GM12864 (cell line): ENCODE data around the gene SLC1A2.

Source experiments
- DNase-seq: peaks from one replicate; pipeline ENCODE4 v3.0.0-alpha.2; 2011; ENCODE audit warnings: low read depth
- H3K4me3 ChIP-seq: 2 replicates; pipeline ENCODE4 v1.5.1; 2011; ENCODE audit warnings: mild to moderate bottlenecking, low read depth, low read length, control low read depth
- CTCF ChIP-seq: IDR thresholded peaks from 2 replicates; pipeline ENCODE4 v1.5.1; 2011; ENCODE audit warnings: low read depth, mild to moderate bottlenecking, moderate library complexity, low read length, control low read depth, inconsistent platforms; ENCODE audit errors: missing control alignments

SLC1A2 gene

GRCh38 chr11:35419184-35419829 lies at the start of gene SLC1A2:
TSS of gene SLC1A2 (minus strand) at chr11:35419558. CDS start at chr11:35418966, 592 bp downstream.
- DNase-seq: no peak
- TF ChIP-seq CTCF: no peak
- H3K4me3 ChIP-seq: peak within 1 kb of the TSS; percentile 27

GRCh38 chr11:35466058-35466457 lies 46.7 kb upstream of the SLC1A2 start:
- DNase-seq: no peak
- no peak for TF ChIP-seq CTCF
- no peak overlapping the region for H3K4me3 ChIP-seq

DNA sequence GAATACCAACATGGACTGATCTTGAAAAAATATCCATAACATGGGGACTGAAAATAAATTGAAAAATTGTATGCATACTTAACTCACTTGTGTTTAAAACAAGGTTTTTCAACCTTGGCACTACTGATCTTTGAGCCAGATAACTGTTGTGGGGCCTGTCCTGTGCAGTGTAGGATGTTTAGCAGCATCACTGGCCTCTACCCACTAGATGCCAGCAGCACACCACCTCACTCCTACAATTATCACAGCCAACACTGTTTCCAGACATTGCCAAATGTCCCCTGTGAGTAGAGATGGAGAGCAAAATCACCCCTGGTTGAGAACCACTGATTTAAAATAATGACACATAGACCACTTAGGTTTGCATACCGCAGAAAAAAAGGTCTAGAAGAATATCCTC lies 45.0 kb upstream of the SLC1A2 start:
- DNase-seq: no peak
- H3K4me3 ChIP-seq: no peak overlapping the region
- TF ChIP-seq CTCF: no peak

- DNase-seq: no peak
- no peak for TF ChIP-seq CTCF
Measured at GRCh38 chr11:35463331-35463751, 44.0 kb upstream of the SLC1A2 start.

DNA sequence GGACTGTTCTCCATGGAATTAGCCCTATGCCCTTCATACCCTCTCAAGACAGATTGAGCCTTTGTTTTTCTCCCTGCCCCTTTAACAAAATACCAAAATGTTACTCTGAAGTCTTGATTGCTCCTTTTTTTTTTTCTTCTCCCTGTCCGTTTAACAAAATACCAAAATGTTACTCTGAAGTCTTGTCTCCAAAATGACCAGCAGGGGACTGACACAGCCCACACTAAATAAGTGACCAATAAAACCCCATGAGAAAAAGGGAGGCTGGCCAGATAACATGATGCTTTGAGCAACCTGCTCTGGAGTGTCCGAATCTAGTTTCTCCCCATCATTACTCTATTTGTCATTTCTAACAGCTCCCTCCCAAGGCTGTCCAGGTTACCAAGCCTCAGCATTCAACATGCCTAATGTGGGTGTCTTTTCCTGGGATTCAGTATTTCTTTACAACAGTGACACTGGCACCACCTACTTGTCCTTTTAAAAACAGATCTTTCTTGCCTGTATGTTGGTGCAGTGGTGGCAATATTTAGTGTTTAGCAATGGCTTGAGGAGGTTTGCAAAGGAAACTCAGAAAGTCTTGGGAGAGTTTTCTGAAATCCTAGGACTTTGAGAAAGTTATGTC lies 42.7 kb upstream of the SLC1A2 start:
- no peak for DNase-seq
- H3K4me3 ChIP-seq: no peak overlapping the region
- TF ChIP-seq CTCF: no peak

More at GRCh38 chr11:35463331-35463751, 44.0 kb upstream of the SLC1A2 start:
- H3K4me3 ChIP-seq: no peak overlapping the region

DNA sequence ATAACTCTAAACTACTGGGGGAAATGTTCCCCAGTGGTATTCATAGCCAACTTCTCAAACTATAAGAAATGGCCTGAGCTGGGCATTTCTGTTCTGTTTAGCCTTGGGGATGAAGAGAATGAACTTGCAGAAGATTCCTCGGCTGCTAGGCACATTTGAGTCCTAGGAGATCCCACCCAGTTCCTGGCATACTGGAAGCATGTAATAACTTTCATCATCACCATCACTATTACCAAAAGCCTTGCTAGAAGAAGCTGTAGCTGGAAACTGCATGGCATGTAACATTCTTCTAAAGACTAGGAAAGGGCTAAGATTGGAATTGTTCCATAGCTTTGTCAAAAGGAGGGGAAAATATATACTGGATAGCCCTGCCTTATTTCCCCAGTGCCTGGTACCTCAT lies 40.1 kb upstream of the SLC1A2 start:
- TF ChIP-seq CTCF: no peak
- H3K4me3 ChIP-seq: no peak overlapping the region
- no peak for DNase-seq

- TF ChIP-seq CTCF: no peak
- no peak for DNase-seq
- no peak overlapping the region for H3K4me3 ChIP-seq
Measured at GRCh38 chr11:35458846-35459245, 39.5 kb upstream of the SLC1A2 start.
